HTERT RPE-1 (cell line): ENCODE results near the gene CTNND2.

Experiments
- in situ Hi-C: fragments of 300-500 bp; cut with MboI; formaldehyde crosslinking; loops from 4 replicates; pipeline ENCODE4 v1.14.3; 2020; ENCODE audit warnings: low sequenced_read_pairs

CTNND2 gene

DNA sequence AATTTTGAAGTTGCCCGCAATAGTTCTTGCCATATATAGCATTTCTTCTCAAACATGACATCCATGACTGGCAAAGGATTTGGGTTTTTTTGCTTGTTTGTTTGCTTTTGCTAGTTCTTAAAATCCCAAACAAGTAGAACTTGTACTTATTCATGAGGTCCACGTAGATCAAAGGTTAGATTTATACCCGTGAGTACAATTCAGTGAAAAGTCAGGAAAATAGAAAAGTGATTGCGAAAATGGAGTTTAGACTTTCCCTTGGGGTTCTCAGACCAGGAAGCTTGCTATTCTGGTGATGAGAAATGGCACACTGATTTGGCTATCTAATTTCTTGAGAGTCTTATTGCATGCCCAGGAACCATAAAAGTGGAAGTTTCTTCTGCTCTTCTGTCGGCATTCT, 304.7 kb downstream of the CTNND2 start:
- in situ Hi-C loops: no loop called here

DNA sequence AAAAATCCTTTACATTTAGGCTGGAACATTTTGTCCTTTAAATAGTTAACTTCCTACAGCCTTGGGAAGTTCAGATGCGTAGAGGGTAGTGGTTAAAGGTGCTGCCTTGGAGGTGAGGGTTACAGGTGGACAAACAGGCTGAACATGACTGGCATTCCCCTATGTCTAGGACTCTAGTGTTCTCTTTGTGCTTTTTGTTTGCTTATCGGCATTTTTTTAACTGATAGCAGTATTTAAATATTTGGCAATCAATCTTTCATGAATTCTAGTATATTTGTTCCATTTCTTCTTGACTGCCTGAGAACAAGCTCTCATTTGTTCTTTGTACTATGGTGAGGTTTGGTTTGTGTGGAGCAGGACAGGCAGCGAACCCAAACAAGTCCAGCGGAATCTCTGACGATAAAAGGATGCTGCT, 307.6 kb downstream of the CTNND2 start:
- in situ Hi-C loops: no loop called here

DNA sequence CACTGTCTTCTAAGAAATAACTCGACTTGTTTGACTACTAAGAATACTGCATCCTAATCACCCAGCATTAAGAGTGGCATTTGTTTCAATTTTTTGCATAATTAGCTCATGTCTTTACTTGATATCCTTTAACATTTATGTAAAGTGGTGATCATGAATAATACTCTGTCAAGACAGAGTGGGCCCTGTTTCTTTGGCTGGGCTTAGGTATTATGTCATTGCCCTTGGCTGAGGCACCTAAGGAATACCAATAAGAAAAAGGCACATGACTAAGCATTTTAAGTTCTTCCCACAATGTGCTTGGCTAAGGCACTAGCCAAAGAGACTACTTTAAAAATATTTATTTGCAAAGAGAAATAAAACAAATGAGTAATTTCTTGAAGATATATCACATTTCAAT, 308.1 kb downstream of the CTNND2 start:
- in situ Hi-C loops: no loop called here

DNA sequence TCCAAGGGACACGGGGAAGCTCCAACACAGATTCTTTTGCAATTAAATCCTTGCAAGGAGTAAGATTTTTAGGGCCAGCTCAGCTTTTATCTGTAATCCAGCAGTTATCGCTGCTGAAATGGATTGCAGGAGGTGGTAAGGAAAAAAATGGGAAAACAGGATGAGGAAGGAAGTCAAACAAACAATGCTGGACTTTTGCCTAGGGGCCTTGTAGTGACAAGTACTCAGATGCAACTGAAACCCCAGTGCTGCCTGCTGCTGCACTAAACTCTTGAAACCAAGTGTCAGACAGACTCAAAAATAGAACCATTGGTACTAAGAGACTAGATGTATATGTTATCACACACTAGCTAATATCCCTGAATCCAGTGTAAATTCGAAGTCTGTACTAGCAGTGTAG, 309.2 kb downstream of the CTNND2 start:
- in situ Hi-C loops: no loop called here

DNA sequence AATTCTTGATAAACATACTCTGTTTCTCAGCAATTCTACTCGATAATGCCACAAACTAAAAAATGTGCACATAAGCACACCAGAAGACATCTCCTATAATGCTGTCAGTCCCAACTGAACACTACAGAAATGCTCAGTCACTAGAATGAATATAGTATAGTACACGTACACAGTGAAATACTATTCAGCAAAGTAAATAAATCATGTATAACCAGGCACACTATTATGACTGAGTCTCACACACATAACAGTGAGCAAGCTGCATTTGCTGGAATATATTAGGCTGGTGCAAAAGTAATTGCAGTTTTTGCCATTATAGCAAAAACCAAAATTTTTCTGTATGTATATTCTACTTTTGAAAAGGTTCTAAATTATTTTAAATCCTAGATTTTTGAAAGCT, 310.2 kb downstream of the CTNND2 start:
- in situ Hi-C loops: no loop called here

DNA sequence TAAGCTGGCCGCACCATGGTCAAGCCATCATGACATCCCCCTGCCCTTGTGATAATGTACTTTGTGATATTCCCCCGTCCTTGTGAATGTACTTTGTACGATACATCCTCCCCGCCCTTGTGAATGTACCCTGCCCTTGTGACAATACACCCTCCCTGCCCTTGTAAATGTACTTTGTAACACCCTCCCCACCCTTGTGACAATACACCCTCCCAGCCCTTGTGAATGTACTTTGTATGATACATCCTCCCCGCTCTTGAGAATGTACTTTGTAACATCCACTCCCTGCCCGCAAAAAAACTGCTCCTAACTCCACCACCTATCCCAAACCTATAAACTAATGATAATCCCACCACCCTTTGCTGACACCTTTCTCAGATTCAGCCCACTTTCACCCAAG, 313.8 kb downstream of the CTNND2 start:
- in situ Hi-C loops: no loop called here

DNA sequence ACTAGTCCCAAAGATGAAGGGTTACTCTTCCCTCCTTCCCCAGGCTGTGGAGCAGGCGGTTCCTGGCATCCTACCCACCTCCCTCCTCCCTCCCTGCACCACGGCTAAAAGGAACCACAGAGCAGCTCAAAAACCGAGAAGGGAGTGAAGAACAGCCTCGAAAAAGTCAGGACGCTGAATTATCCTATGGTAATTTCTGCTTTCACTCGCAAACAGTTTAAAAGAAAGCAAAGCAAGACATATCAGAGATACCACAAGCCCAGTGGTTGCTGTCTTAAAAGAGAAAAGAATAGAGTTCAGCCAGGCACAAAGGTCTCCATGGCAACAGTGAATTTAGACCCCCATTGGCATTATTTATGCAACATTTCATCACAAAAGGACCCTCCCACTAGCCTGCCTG, 315.4 kb downstream of the CTNND2 start:
- in situ Hi-C loops: no loop called here

DNA sequence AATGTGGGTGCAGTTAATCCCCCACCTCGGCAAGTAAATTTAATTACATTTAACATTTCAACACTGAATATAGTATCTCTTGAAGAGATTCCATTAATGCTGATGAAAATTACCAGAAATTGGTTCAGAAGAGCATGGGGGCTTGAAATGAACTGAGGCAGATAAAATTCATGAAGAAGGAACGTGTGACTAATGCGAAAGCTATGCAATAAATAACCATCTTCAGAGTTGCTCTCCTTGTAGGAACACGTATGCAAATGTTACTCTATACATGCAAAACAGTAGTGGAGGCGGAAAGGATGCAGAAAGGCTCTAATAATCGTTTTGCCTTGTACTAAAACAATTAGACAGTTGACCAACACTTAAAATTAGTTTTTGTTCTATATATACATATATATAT, 320.2 kb downstream of the CTNND2 start:
- in situ Hi-C loops: no loop called here

DNA sequence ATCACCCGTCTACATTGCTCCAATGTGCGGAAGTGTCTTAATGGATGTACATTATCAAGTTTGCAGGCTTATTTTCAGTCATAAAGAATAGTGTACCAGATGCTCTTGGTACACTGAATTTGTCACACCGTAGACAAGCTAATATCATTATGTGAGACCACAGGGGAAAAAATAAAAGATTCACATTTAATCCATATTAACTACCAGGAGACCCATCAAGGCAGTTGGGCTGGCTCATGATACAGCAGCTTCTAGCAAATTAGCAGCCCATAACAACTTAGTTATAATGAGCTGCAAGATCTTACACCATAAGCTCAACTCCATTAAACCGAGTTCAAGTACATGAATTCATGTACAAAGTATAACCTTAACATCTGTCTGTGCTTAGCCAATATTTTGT, 324.9 kb downstream of the CTNND2 start:
- in situ Hi-C loops: no loop called here

DNA sequence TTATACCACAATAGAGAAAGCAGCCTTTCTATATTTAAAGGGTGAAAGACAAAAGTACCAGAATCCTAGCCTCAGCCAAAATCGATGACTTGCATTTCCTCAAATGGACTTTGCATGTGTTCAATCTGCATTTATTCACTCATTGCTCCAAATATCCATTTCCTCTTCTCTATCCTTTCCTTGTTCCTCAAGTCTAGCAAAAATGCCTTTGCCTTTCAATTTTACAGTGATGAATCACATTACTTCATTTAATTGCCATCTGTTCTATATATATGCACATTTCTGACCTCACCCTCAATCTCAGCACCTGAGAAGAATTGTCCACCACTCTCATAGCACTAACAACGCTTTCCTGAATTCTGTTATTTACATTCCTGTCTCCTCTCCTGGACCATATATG, 329.5 kb downstream of the CTNND2 start:
- in situ Hi-C loops: no loop called here

DNA sequence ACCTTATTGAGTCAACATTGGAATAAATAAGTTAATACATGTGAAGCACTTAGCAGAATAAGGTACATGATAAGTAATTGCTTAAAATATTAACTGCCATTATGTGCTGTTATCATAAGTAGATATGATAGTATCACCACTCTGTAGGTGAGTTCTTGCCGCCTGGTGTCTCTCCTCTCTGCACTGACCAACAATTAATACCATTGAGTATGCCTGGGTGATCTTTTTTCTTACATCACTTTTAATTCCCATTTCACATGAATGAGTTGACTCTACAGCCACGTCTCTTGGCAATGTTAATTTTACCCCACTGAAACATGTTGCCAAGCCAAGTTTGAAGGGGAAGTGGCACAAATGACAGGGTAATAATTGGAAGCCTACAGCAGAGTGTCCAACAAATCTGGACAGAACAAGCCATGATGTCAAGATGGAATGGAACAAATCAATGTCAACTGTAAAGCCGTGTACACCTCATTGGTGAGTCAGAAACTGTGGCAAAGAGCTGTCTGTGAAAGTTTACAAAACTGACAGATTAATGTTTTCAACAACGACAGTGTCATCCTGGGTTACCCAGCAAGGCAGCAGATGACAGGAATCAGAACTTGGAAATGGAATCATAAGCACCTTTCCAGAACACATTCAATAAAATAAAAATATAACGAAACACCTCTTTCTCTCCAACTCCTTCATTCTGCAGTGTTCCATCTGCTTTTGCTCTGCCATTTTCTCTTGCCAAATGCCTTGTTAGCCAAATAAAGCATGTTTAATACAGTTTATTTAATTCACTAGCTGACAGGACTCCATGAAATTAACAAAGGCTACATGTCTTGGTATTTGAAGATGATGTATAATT, 330.9 kb downstream of the CTNND2 start:
- in situ Hi-C loops: no loop called here

DNA sequence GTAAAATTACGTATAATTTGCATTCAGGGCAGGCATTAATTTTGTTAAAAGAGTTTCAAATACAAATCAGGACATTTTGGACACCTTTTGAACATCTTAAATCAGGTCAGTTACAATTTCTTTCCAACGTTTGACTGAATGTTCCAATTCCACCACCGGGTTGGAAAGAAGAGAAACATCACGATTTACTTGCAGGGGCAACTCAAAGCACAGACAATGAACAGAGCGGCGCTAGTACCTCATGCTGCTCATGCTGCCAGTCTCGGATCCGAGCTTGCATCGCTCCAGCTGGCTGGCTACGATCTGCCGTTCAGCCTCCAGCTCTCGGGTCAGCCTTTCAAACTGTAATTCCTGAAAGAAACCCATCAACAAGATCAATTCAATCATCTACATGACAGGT, 339.5 kb downstream of the CTNND2 start:
- in situ Hi-C loops: no loop called here

DNA sequence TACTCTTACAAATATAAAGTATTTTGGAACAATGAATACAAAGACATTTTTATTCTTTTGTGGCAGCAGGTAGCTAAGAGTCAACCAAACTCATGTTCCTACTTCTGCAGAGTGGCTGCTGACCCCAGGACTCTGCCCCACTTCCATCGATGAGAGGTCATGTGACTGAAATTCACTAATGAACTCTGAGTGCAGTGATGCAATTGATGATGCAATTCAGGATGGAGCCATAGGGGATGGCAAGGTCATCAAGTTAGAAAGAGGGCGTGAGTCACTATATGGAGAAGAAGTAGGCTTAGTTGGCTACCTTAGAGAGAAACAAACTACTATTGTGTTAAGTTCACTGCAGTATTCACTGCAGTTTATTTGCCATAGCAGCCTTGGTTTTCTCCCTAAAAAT, 340.4 kb downstream of the CTNND2 start:
- in situ Hi-C loops: no loop called here

DNA sequence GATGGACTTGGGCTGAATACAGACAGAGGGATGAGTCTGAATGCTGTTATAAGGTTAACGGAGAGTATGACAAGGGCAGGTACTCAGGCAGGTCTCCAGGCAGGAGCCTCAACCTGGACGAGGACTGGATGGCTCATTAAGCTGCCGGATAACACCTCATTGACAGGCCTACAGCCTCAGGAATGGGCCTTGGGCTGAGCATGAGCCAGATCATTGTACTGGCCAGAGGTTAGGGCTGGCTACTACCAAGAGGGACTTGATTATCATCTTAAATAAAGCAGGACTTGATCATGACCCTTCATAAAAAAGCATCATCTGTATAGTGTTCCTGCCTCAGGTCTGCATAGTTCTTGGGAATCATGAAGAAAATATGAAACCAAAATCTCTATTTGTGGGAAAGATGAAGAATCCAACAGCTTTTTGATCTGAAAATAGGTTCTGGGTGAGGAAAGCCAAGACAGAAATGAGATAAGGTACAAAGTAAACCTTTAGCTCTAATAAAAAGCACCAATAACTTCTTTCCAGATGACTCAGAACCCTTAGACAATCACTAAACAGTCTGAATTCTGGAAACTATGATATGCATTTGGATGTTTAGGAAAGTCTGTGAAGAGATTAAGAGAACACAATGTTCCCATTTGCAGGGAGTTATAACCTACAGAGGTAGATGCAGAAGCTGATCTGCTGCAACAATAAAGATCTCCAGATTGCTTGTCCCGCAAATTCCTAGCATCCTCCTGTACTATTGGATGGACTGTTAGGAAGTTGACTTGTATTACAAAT, 343.1 kb downstream of the CTNND2 start:
- in situ Hi-C loops: no loop called here

DNA sequence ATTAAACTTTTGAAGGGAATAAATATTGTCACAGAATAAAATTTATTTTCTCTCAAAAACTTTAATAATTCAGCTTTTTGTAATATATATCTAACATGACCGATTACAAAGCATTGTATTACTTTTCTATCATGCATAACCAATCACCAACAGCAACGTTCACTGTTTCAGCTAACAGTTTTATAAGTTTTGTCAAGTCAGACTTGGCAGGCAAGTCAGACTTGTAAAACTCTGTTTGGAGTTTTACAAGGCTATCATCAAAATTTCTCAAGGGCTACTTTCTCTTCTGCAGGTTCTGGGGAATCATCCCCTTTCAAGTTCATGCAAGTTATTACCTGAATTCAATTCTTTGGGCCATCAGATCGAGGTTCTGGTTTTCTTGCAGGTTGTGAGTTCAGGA, 347.2 kb downstream of the CTNND2 start:
- in situ Hi-C loops: no loop called here

DNA sequence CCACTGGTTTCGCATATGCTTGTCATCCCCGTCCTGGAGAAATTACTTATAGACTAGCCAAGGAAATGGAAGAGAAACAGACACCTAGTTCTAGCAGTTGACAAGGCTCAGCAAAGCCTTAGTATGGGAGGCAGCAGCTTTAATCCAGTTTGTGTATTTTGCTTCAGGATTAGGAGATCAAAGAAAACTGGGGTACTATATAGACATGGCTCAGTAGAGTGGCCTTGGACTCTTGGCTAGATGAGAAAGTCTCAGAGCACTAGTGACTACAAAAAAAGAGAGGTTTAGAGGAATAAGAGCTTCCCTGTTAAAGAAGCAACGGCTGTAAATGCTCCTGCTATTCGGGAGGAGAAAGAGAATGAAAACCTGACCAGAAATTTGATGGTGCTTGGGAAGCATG, 349.1 kb downstream of the CTNND2 start:
- in situ Hi-C loops: no loop called here

DNA sequence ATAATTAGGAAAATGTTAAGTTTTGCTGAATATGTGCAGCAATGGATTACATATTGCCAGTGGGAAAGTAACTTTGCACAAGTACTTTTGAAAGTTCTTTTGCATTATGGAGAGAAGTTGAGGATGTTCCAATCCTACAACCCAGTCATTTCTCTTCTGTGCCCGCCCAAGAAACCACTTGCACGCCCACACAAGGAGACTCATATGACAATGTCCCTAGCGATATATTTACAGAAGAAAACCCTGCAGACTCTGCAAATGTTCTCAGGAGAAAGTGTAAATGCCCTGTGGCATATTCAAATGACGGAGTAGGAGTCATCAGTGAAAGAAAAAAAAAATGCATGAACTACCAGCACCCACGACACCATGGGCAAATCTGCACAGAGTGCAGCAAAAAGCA, 356.5 kb downstream of the CTNND2 start:
- in situ Hi-C loops: no loop called here

DNA sequence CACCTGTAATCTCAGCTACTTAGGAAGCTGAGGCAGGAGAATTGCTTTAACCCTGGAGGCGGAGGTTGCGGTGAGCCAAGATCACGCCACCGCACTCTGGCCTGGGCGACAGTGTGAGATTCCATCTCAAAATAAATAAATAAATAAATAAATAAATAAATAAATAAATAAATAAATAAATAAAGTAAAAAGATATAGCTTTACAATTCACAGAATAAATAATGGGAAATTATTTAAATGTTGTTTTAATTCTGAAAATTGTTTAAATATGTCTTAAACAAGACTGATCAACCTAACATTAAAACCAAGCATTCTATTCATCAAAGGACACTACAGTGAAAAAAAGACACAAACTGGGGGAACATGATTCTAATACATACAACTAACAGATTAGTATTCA, 357.1 kb downstream of the CTNND2 start:
- in situ Hi-C loops: no loop called here

DNA sequence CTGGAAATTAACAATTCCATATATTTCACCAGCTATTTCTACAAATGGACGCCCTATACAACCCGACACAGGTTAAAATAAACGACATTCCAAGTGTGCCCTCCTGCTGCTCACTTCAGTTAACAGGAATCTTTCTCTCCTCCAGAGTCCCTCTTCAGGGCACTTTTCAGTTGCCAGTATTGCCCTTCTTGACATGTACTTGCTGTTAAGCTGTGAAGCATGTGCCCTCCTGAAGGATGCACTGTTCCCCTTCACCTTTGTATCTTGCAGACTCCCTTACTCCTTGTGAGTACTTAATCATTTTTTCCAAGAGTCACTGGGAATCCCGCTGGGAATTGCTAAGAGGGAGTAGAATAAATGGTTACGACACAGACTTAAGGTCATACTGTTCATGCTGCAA, 364.1 kb downstream of the CTNND2 start:
- in situ Hi-C loops: no loop called here

DNA sequence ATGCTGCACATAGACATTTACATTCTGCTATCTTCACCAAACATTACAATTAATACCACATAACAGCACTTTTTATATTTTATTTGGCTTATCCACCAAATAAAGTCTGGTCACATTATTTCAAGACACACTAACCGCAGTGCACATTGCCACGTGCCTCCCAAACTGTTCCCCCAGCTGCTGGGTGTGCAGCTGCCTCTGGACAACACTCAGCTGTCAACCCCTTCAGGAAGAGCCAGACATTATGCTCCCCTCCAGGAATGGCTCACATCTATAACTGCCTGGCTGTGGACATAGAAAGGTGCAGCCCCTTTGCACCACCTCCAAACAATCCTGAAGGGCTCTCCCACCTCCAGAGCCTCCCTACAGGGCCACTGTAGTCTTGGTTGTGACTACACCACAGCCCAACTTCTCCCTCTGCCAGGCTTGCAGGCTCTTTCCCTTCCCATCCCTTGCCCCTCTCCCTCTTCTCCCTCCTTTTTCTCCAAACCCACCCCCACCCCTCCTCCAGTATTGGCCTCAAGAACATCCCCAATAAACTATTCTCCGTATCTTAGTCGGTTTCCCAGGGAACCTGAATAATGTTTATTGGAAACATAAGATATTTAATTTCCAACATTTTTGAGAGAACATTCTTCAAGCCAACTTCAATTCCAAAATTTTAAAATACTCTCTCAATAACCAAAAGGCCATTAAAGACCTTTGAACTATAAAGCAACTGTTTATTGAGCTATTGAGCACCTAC, 372.3 kb downstream of the CTNND2 start:
- in situ Hi-C loops: no loop called here

DNA sequence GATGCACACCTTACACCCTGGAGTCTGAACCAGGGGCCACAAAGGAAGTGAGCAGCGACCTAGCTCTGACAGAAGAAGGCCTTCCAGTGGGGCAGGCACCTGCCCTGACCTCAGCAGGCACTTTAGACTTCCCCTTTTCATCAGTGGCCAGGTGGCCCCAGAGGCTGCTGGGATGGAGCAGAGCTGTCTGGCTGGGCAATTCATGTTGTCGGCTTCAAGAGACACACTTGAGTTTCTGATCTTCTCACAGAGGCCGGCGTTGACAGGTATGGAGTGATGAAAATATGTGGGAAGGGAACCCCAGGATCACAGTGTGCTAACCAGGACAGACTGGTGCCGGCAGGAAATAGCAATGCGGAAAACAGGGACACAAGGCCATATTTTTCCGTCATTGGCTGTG, 375.5 kb downstream of the CTNND2 start:
- in situ Hi-C loops: no loop called here
